Omental fat pad (tissue), 4 donors: Measurements from ENCODE around the gene KCNT1. TPM values are rescaled to one million over a fixed set of nuclear protein-coding genes. Genes with fewer than 3 reads are reported as not detected.

Experiments
- ATAC-seq: fragments of 150-250 bp; one replicate; pipeline ENCODE4 v1.9.1; 2016; ENCODE audit warnings: mild to moderate bottlenecking, moderate library complexity; ENCODE audit not compliant: low FRiP score
- DNase-seq: peaks from one replicate; pipeline ENCODE4 v3.0.0-alpha.2; 2019; ENCODE audit warnings: low spot score
- total RNA-seq, 4 donors: library from RNA; depleted of rRNA; stranded (reverse); fragments of >200 nt; gene quantifications; one replicate each; pipeline ENCODE4 v1.1.0, GENCODE V29; 2016
- TF ChIP-seq, protein P1 (sequence below), 3 donors: fragments of 450-650 bp; IDR thresholded peaks; one replicate each; pipeline ENCODE4 v1.5.1; 2016 to 2017; ENCODE audit warnings: antibody characterized with exemption in 3 of 3, mild to moderate bottlenecking in 3 of 3, moderate library complexity in 2 of 3

The KCNT1 gene
- total RNA-seq, 4 donors from 2014 or later: 0.24 to 0.95 TPM; not detected in 2

DNA sequence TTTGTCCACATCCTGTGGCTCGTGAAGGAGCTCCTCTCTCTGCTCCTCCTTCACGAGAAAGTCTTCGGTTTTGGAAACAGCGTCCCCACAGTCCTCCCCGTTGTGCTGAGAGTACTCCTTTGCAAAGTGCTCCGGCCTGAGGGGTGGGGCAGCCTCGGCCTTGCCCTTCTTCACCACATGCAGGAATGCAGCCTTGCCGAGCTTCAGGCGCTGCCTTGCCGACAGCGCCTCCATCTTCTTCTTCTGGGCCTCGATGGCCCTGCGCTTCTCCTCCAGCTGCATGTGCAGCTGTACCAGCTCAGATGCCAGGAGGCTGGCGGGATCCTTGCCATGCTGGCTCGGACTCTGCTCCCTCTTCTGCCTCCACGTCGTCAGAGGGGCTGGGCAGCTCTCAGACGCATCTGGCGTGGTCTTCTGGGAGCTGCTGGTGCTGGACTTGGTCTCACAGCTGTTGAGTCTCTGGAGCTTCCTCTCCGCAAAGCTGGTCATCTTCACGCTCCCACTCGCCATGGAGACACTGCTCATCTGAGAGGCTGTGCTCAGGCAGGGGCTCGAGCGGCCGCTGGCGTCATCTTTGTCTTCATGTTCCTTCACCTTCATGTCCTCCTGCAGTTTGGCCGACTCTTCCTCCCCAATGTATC is 119.9 kb downstream of the KCNT1 start:
- DNase-seq: no peak
- TF ChIP-seq, protein P1, sequence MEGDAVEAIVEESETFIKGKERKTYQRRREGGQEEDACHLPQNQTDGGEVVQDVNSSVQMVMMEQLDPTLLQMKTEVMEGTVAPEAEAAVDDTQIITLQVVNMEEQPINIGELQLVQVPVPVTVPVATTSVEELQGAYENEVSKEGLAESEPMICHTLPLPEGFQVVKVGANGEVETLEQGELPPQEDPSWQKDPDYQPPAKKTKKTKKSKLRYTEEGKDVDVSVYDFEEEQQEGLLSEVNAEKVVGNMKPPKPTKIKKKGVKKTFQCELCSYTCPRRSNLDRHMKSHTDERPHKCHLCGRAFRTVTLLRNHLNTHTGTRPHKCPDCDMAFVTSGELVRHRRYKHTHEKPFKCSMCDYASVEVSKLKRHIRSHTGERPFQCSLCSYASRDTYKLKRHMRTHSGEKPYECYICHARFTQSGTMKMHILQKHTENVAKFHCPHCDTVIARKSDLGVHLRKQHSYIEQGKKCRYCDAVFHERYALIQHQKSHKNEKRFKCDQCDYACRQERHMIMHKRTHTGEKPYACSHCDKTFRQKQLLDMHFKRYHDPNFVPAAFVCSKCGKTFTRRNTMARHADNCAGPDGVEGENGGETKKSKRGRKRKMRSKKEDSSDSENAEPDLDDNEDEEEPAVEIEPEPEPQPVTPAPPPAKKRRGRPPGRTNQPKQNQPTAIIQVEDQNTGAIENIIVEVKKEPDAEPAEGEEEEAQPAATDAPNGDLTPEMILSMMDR (IDR thresholded peaks at IDR 0.05): no peak

DNA sequence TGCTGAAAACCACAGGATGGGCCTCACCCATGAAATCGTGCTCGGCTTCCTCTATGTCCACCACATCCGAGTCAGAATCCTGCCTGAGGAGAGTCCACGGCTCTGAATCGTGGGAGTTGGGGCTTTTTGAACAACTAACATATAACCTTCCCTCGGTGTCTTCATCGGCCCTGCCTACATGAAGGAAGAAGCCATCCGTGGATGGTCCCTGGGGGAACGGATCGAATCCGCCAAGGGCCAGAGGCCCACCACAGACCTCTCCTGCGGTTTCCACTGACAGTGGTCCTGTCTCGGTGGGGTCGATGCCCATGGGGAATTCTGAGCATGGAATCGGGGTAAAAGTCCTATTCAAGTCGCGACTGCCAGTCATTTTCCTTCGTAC is 120.4 kb downstream of the KCNT1 start:
- TF ChIP-seq, protein P1 (IDR thresholded peaks at IDR 0.05): no peak
- DNase-seq (no peak), ATAC-seq (no peak)

More for the DNA sequence above, 119.9 kb downstream of the KCNT1 start:
- ATAC-seq: no peak

DNA sequence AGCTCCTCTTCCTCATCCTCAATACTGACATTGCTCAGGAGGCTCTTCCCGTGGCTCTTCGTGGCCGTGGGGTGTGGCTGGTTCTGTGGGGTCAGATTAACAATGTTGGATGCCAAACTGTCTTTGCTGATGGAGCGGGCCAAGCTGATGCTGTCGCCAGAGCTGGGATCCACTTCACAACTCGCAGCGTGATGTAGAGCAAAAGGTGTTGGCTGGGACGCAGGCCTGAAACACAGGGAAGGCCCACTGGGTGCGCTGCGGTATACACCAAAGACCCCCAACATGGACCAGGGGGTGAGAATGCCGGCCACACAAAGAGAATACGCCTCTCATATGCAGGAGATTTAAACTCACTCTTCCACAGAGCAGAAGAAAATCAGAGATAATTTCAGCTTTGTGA is 121.1 kb downstream of the KCNT1 start:
- DNase-seq: no peak
- ATAC-seq: no peak
- TF ChIP-seq, protein P1 (IDR thresholded peaks at IDR 0.05): no peak

DNA sequence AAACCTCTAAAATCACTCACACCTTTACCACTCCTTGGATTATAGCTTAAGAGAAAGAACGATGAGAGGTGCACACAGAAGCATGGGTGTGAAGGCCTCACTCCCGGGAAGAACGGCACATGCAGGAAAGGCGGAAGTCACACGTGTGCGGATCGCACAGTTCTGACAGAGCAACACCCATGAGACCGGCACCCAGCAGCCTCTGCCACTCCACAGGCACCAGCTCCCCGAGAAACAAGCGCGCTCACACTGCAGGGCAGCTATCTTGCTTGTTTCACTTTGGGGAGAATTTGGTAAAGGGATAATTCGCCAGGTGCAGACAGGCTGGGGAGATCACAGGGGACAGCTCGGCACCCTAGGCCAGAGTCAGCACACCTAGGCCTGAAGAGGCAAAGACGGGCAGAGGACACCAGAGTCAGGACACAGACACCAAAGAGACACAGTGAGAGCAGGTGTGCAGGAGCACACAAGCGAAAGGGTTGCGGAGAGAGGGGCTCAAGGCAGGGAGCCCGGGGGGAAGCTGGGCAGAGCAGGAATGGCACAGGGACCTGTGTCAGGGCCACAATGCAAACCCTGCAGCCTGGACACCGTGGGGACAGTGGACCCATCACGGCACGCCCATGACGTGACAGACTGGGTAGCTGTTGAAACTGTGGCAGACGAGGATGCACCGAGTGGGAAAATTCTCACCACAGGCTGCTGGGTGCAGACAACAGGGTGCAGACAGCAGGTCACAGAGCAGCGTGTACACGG is 123.6 kb downstream of the KCNT1 start:
- TF ChIP-seq, protein P1 (IDR thresholded peaks at IDR 0.05): no peak
- ATAC-seq (no peak), DNase-seq (no peak)

DNA sequence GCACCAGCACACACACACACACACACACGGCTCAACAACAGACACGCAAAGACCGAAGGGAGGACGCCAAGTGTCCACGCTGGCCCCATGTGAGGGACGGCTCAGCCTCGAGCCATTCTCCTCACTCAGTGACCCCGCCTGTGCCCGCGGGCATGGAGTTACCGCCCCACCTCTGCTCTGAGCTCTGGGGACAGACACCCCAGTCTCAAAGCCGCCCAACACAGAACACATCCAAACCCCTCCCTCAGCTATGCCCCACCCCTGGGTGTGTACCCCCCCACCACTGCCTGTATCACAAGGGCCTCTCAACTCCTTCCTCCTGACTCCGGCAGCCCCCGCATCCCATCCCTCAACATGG is 124.2 kb downstream of the KCNT1 start:
- no peak for DNase-seq
- ATAC-seq: no peak
- TF ChIP-seq, protein P1 (IDR thresholded peaks at IDR 0.05): no peak

DNA sequence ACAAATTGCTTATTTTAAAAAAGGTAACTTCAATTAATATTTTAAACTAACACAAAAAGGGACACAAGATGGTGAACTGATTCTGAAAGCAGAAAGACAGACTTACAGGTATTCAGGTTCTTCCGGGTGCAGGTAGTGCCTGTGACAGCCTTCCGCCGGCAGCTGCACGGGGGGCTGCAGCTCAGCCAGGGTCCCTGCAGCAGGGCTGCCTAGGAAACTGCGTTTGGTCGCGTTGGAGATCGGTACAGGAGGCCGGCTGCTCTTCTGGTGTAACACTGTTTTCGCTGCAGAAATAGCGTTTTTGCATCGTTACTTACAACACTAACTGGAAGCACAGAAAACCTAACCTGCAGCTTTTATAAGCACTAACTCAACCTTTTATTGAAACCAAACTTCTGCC is 125.3 kb downstream of the KCNT1 start:
- ATAC-seq: no peak
- TF ChIP-seq, protein P1 (IDR thresholded peaks at IDR 0.05): no peak
- no peak for DNase-seq
